Stimulated activated CD8-positive, alpha-beta memory T cell treated with anti-CD3 and anti-CD28 coated beads, Interleukin-4, amount 100 ng/mL, for 4 hours (primary cell): ENCODE data around the gene PBX3.

ENCODE experiments used
- DNase-seq, 2 donors: peaks; one replicate each; pipeline ENCODE4 v3.0.0-alpha.2; 2020; ENCODE audit warnings: low read depth in 2 of 2, low spot score in 1 of 2

The PBX3 gene

GRCh38 chr9:125971050-125971449 is 223.9 kb downstream of the PBX3 start:
- no peak for DNase-seq

- no peak for DNase-seq
Measured at GRCh38 chr9:125972012-125972729, 225.0 kb downstream of the PBX3 start.

- DNase-seq = no peak
Measured at GRCh38 chr9:125973547-125973946, 226.4 kb downstream of the PBX3 start.

GRCh38 chr9:125974705-125975104 is 227.5 kb downstream of the PBX3 start:
- no peak for DNase-seq

GRCh38 chr9:125977223-125977622 is 230.1 kb downstream of the PBX3 start:
- no peak for DNase-seq

GRCh38 chr9:125979383-125979782 is 232.2 kb downstream of the PBX3 start:
- no peak for DNase-seq

GRCh38 chr9:125982798-125983406 is 235.7 kb downstream of the PBX3 start:
- no peak for DNase-seq

GRCh38 chr9:125983681-125984080 is 236.5 kb downstream of the PBX3 start:
- no peak for DNase-seq

- DNase-seq = no peak
Measured at GRCh38 chr9:125984461-125984860, 237.3 kb downstream of the PBX3 start.

GRCh38 chr9:125985142-125985997 is 238.2 kb downstream of the PBX3 start:
- no peak for DNase-seq

- no peak for DNase-seq
Measured at GRCh38 chr9:125985998-125986655, 239.0 kb downstream of the PBX3 start.

GRCh38 chr9:125986966-125987365 is 239.8 kb downstream of the PBX3 start:
- no peak for DNase-seq

- no peak for DNase-seq
Measured at GRCh38 chr9:125987420-125987819, 240.2 kb downstream of the PBX3 start.

- no peak for DNase-seq
Measured at GRCh38 chr9:125988479-125989050, 241.4 kb downstream of the PBX3 start.

- no peak for DNase-seq
Measured at GRCh38 chr9:125989090-125989501, 241.9 kb downstream of the PBX3 start.

GRCh38 chr9:125989524-125990180 is 242.5 kb downstream of the PBX3 start:
- DNase-seq = no peak

GRCh38 chr9:125990186-125990792 is 243.1 kb downstream of the PBX3 start:
- no peak for DNase-seq

GRCh38 chr9:125990793-125991220 is 243.6 kb downstream of the PBX3 start:
- DNase-seq = no peak

GRCh38 chr9:125991886-125992529 is 244.8 kb downstream of the PBX3 start:
- DNase-seq = no peak

- DNase-seq = no peak
Measured at GRCh38 chr9:125992557-125992956, 245.4 kb downstream of the PBX3 start.
